Heart right ventricle (tissue), 16 donors: ENCODE measurements around the gene TWF2. TPM values are rescaled to one million over a fixed set of nuclear protein-coding genes. Genes with fewer than 3 reads are reported as not detected.

ENCODE experiments used
- ATAC-seq, 8 donors: fragments of 200-7000 bp; cut with Tn5 transposase; one replicate each; pipeline ENCODE4 v1.9.1; 2020; ENCODE audit warnings: mild to moderate bottlenecking in 8 of 8, moderate library complexity in 8 of 8, moderate number of reproducible peaks in 1 of 8
- DNase-seq, 2 donors: peaks; one replicate each; pipeline ENCODE4 v3.0.0-alpha.2; 2020
- H3K27ac ChIP-seq, 10 donors: fragments of 200-600 bp; sonication (generic) in 2 of 10; one replicate each; pipeline versions ENCODE4 v1.5.0 to v1.8.0; 2020 to 2022; ENCODE audit warnings: mild to moderate bottlenecking in 3 of 10
- H3K27me3 ChIP-seq, 7 donors: fragments of 200-600 bp; one replicate each; pipeline ENCODE4 v1.8.0; 2021 to 2022; ENCODE audit warnings: mild to moderate bottlenecking in 2 of 7
- H3K36me3 ChIP-seq, 9 donors: fragments of 200-600 bp; sonication (generic) in 1 of 9; one replicate each; pipeline versions ENCODE4 v1.5.0 to v1.8.0; 2020 to 2022; ENCODE audit warnings: mild to moderate bottlenecking in 2 of 9
- H3K4me1 ChIP-seq, 9 donors: fragments of 200-600 bp; sonication (generic) in 1 of 9; one replicate each; pipeline versions ENCODE4 v1.5.0 to v1.8.0; 2020 to 2022; ENCODE audit warnings: mild to moderate bottlenecking in 4 of 9
- H3K4me3 ChIP-seq, 10 donors: fragments of 200-600 bp; sonication (generic) in 2 of 10; one replicate each; pipeline versions ENCODE4 v1.5.0 to v1.8.0; 2020 to 2022; ENCODE audit warnings: mild to moderate bottlenecking in 7 of 10, moderate library complexity in 2 of 10
- H3K9me3 ChIP-seq, 11 donors: fragments of 200-600 bp in 10 of 11; sonication (generic) in 2 of 11; one replicate each; pipeline versions ENCODE4 v1.5.0 to v1.8.0; 2013 to 2022; ENCODE audit warnings: mild to moderate bottlenecking in 2 of 11, control low read depth in 1 of 11, moderate library complexity in 1 of 11
- CTCF ChIP-seq, 9 donors: fragments of 200-600 bp; sonication (generic) in 2 of 9; IDR thresholded peaks; one replicate each; pipeline versions ENCODE4 v1.5.0 to v1.8.0; 2021 to 2022; ENCODE audit warnings: antibody characterized with exemption in 9 of 9, mild to moderate bottlenecking in 5 of 9, moderate library complexity in 1 of 9
- WGBS, 2 donors: extraction: QIAGEN DNeasy Blood & Tissue Kit; methylation state at CpG; one replicate each; pipeline ENCODE4 v1.1.7; 2013; ENCODE audit warnings: inconsistent platforms in 1 of 2; 5-methylcytosine and 5-hydroxymethylcytosine counted together
- intact Hi-C, 10 donors: fragments of 100-400 bp; cut with DNase I; formaldehyde crosslinking; loops; one replicate each; pipeline versions ENCODE4 v1.11.1 to v1.14.2; 2022
- polyA plus RNA-seq, 2 donors: library from polyadenylated mRNA; stranded (reverse); fragments of 200-250 nt; gene quantifications; one replicate each; pipeline ENCODE4 v1.2.3, GENCODE V29; 2013
- total RNA-seq, 10 donors: library from RNA; stranded (reverse); fragmentation: NEBNext Ultra II Directional in 3 of 10; extraction: Animal tissue kit (Norgen Biotek cat#: 25700) in 3 of 10; gene quantifications; one replicate each; pipeline versions ENCODE4 v1.2.1 to v1.2.4, GENCODE V29; 2021 to 2023
- donor health status: Arrhythmogenic right ventricular cardiomyopathy.
- donor health status: ischemic (EF 13 %, LVEDD 7.1; RV severe dilation, severe dysfunction).
- donor health status: healthy with polysubstance abuse.
- donor health status: DM: no; HTN: yes; CAD: no.
- donor health status: DM: no; HTN: no; CAD: no.
- donor health status: ischemic (EF 25% LVEDD 6.9; RV normal size, moderate dysfunction).
- donor health status: ischemic (EF 25% LVEDD 5.7; RV mildly dilated, moderate dysfunction).
- donor health status: healthy.
- donor health status: DM: yes; HTN: yes; CAD: no.
- donor health status: Ischemic cardiomyopathy.
- donor health status: ischemic (EF 35%, LVEDD 5.7; RV mildly dilated, moderate dysfunction).
- donor health status: nonischemic (EF 11% LVEDD 7.7; RV severe dilation, severe dysfunction).
- donor health status: DM: yes; HTN: yes; CAD: no.
- donor health status: PGD.
- donor health status: ischemic (EF 29% LVEDD 5.4; RV normal size, mild dysfunction).
- donor health status: nonischemic (EF 23%, LVEDD 6.1; RV moderate dilation, normal function).

Gene TWF2
- total and polyA plus RNA-seq, 12 donors: 44.7 to 148 (median 96.0) TPM

DNA sequence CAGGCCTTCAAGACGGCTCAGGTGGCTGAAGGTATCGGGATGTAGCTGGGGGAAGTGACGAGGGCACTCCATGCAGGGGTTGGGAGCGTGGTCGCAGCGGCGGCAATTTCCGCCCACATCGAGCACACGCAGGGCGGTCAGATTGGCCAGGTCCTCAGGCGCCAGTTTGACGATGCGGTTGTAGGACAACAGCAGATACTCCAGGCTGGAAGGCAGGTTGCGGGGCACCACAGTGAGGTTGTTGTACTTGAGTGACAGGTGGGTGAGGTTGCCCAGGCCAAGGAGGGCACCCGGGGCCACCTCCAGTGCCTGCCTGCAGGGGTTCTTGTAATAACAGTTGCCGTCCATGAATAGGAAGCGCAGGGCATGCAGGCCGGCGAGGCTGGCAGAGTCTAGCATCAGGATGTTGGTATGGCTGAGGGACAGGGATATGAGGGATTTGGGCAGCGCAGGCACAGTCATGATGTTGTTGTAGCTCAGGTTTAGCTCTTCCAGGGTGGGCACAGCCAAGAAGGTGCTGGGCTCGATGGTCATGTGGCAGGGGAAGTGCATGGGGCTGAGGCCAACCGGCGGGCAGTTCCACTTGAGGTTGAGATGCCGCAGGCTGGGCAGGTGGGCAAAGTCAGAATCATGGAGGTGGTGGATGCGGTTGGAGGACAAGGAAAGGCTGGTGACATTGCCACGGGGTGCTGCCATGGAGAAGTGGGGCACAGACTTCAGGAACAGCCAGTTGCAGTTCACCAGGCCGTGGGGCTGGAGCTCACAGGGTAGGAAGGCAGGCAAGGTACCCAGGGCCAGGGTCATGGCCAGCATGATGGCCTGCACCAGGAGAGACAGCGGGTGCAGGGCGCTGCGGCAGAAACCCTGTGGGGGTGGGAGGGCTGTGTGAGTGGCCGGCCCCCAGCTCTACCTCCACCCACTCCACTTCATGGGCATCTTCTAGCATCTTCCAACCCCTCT lies 15.2 kb downstream of the TWF2 start:
- Histone ChIP-seq H3K36me3 (peaks cover 0 to 20% (median 11%) of the 10 kb centered on the region in 9 donors), H3K27me3 (no peaks in the 10 kb centered on the region), H3K9me3 (no peaks in the 10 kb centered on the region), H3K27ac (no peak overlapping the region), H3K4me3 (no peak overlapping the region), H3K4me1 (peaks cover 6 to 45% (median 30%) of the 10 kb centered on the region in 9 donors)
- DNase-seq: peak in 1 of 2 donors; percentile 3
- intact Hi-C loops: loop anchor here in 6 of 10 donors (5.0 kb wide), 2 partner anchors 114 to 119 kb away; no protein-coding TSS in a partner anchor
- TF ChIP-seq CTCF (IDR thresholded peaks at IDR 0.05): no peak
- 95% methylated on average over 32 of the region's 32 CpGs for WGBS, 2 donors
- ATAC-seq: no peak

DNA sequence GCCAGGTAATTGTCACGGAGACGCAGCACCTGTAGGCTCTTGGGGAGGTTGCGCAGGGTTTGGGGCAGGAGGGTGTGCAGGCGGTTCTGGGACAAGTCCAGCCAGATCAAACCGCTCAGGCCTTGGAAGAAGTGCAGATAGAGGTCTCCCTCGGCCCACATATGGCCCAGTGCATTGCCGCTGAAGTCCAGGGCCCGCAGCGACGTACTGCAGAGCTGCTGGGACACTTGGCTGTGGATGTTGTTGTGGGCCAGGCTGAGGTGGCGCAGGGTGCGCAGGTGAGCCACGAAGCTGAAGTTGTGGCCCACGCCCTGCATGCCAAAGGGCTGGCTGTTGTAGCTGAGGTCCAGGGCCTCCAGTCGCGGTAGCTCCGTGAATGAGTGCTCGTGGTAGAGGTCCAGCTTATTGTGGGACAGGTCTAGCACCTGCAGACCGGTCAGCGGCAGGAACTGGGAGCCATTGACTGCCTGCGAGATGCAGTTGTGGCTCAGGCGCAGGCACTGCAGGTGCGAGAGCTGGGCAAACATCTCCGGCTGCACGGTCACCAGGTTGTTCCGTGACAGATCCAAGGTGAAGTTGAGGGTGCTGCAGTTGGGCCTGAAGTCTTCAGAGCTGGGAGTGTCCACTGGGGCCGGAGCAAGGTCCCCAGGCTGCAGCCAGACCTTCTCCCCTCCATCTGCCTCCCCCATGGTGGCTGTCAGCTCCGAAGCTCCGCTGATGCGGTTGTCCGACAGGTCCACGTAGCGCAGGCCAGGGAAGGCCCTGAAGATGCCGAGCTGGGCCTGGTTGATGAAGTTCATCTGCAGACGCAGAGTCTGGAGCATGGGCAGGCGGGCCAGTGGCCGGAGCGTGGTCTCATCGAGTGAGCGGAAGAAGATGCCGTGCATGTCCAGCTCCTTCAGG lies 16.4 kb downstream of the TWF2 start:
- Histone ChIP-seq H3K27me3 (no peaks in the 10 kb centered on the region), H3K4me1 (peaks cover 10 to 56% (median 42%) of the 10 kb centered on the region in 9 donors), H3K4me3 (peak overlapping the region in 1 of 10 donors; percentile 9), H3K9me3 (no peaks in the 10 kb centered on the region), H3K27ac (no peak overlapping the region), H3K36me3 (peaks cover 0 to 8% (median 0%) of the 10 kb centered on the region in 9 donors)
- DNase-seq: peak in 1 of 2 donors; percentile 3
- WGBS, 2 donors: 90 to 93% methylated on average over 41 of the region's 41 CpGs
- intact Hi-C loops: loop anchor here in 6 of 10 donors (5.0 kb wide), 2 partner anchors 115 to 120 kb away; no protein-coding TSS in a partner anchor
- ATAC-seq: no peak
- no peak for TF ChIP-seq CTCF (IDR thresholded peaks at IDR 0.05)

DNA sequence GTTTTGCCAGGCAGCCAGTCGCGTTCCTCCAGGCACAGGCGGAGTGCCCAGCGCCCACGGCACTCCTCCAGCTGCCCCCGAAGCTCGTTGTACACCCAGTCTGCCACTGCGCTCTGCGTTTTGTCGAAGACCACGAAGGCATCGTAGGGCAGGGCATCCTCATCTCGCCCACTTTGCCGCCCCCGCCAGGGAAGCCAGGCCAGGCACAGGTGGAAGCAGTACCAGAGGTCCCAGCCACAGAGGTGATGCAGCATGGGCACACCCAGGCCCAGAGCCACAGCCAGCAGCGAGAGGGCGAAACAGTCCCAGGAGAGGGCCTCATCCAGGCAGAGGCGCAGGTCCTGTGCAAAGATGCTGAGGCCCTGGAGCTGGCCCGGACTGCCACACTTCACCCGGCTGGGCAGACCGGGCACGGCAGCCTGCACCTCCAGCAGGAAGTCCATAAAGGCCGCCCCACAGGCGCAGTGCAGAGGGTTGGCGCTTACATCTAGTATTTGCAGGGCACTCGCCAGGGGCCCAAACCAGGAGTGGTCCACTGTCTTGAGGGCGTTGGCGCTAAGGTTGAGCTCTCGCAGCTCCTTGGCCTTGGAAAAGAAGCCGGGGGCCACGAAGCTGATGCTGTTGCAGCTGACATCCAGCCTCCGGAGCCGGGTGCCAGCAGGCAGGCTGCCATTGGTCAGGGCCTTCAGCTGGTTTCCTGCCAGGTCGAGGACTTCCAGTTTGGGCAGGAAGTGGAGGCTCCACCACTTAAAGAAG lies 17.2 kb downstream of the TWF2 start:
- H3K27me3 ChIP-seq: no peaks in the 10 kb centered on the region
- H3K27ac ChIP-seq: no peak overlapping the region
- peaks cover 11 to 65% (median 50%) of the 10 kb centered on the region in 9 donors for H3K4me1 ChIP-seq
- H3K4me3 ChIP-seq: peak overlapping the region in 1 of 10 donors; percentile 9
- H3K36me3 ChIP-seq: no peaks in the 10 kb centered on the region
- DNase-seq: peak in 1 of 2 donors; percentile 18
- intact Hi-C loops: loop anchor here in 7 of 10 donors (2.0 to 5.0 kb wide), 3 partner anchors 116 to 121 kb away; no protein-coding TSS in a partner anchor
- 80 to 88% methylated on average over 34 of the region's 34 CpGs for WGBS, 2 donors
- no peak for ATAC-seq
- no peak for TF ChIP-seq CTCF (IDR thresholded peaks at IDR 0.05)
- no peaks in the 10 kb centered on the region for H3K9me3 ChIP-seq
